Measurements from ENCODE around the gene RPS14.

DNA sequence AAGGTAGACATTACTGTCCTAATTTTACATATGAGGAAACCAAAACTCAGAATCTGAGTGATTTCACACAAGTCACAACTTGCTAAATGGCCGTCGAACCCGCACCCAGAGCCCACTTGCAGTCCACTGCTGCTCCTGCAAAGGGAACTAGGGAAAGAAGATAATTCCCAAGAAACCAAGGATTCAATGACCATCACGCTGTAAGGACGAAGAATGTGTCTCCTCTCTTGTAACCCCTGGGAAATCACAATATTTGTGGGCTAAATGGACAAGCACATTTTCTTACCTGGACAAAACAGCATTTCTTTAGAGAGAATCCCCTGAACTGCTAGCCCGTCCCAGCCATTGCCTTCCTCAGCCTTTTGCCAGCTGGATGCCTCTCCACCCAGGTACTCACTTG, 2.4 kb downstream of the RPS14 start:
- TF ChIP-seq, protein P1, sequence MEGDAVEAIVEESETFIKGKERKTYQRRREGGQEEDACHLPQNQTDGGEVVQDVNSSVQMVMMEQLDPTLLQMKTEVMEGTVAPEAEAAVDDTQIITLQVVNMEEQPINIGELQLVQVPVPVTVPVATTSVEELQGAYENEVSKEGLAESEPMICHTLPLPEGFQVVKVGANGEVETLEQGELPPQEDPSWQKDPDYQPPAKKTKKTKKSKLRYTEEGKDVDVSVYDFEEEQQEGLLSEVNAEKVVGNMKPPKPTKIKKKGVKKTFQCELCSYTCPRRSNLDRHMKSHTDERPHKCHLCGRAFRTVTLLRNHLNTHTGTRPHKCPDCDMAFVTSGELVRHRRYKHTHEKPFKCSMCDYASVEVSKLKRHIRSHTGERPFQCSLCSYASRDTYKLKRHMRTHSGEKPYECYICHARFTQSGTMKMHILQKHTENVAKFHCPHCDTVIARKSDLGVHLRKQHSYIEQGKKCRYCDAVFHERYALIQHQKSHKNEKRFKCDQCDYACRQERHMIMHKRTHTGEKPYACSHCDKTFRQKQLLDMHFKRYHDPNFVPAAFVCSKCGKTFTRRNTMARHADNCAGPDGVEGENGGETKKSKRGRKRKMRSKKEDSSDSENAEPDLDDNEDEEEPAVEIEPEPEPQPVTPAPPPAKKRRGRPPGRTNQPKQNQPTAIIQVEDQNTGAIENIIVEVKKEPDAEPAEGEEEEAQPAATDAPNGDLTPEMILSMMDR (optimal IDR thresholded peaks at IDR 0.05 in 1 of 3, IDR thresholded peaks at IDR 0.05 in 1 of 3, conservative IDR thresholded peaks at IDR 0.05 in 1 of 3; ENCODE audit: extremely low read depth in 1 of 3, insufficient read depth in 2 of 3, low read length in 3 of 3) = no peak
- TF ChIP-seq EZH2 (IDR thresholded peaks at IDR 0.05; ENCODE audit: low read length) = no peak
